HepG2 (cell line): Measurements from ENCODE around the gene TMEM200C. TPM values are rescaled to one million over a fixed set of nuclear protein-coding genes. Genes with fewer than 3 reads are reported as not detected.

Experiments
- ATAC-seq: fragments of 200-7000 bp; cut with Tn5 transposase; 3 replicates; pipeline ENCODE4 v1.9.1; 2020; ENCODE audit warnings: mild to moderate bottlenecking, moderate library complexity
- BruUV-seq: library from RNA; stranded (reverse); fragments of 400-500 nt; replicated peaks from 2 replicates; lab custom pipeline; 2021; lab: Mats Ljungman, UMichigan
- CTCF ChIA-PET: fragments of 300-600 bp; formaldehyde crosslinking; extraction: SDS; loops from one replicate; lab custom pipeline; 2021; ENCODE audit warnings: low total read pairs, inconsistent platforms, low intra/inter-chr PET ratio; lab: Yijun Ruan, JAX
- POLR2A ChIA-PET: fragments of 350-600 bp; sonication (Branson Sonifier 250); formaldehyde crosslinking; loops from one replicate; lab custom pipeline; 2020; ENCODE audit warnings: antibody characterized with exemption, inconsistent platforms; lab: Yijun Ruan, JAX
- DNase-seq: peaks from one replicate; pipeline ENCODE4 v3.0.0-alpha.2; 2015; ENCODE audit warnings: low spot score
- FAIRE-seq: peaks from 3 replicates; lab custom pipeline; 2011; peaks lifted over from hg19 to GRCh38; lab: Jason Lieb, UNC
- H2AFZ ChIP-seq: one replicate; pipeline ENCODE4 v1.6.1; 2011; ENCODE audit warnings: low read length, inconsistent platforms
- H3K27ac ChIP-seq: fragments of 300-600 bp; 3 replicates; pipeline ENCODE4 v1.8.0; 2011; ENCODE audit warnings: mixed run types, mild to moderate bottlenecking, mixed read lengths, low read length, inconsistent platforms; ENCODE audit not compliant: insufficient read depth; ENCODE audit errors: extremely low read length
- H3K27me3 ChIP-seq, 2 experiments: fragments of 200-600 bp in 1 of 2; 2 replicates in 1 of 2; 3 replicates in 1 of 2; pipeline versions ENCODE4 v1.6.0 to v1.8.0; 2011; ENCODE audit warnings: low read length in 2 of 2, mild to moderate bottlenecking in 2 of 2, moderate library complexity in 2 of 2, inconsistent platforms in 1 of 2; ENCODE audit not compliant: insufficient read depth in 2 of 2, control insufficient read depth in 1 of 2
- H3K36me3 ChIP-seq, 2 experiments: fragments of 200-600 bp in 1 of 2; replicated peaks in 1 of 2; 2 replicates in 1 of 2; 3 replicates in 1 of 2; pipeline versions ENCODE4 v1.5.1 to v1.8.0; 2011; ENCODE audit warnings: low read length in 2 of 2, inconsistent platforms in 1 of 2; ENCODE audit not compliant: insufficient read depth in 2 of 2, control insufficient read depth in 1 of 2
- H3K4me1 ChIP-seq: 2 replicates; pipeline ENCODE4 v1.5.1; 2012; ENCODE audit warnings: low read length, inconsistent platforms; ENCODE audit not compliant: insufficient read depth
- H3K4me2 ChIP-seq: 2 replicates; pipeline ENCODE4 v1.6.0; 2011; ENCODE audit warnings: low read depth, low read length, inconsistent platforms
- H3K4me3 ChIP-seq, 3 experiments: fragments of 200-600 bp in 1 of 3; sonication (generic), shearing (Covaris generic) in 1 of 3; replicated peaks in 1 of 3; 2 replicates each; pipeline ENCODE4 v1.5.1; 2011 to 2016; ENCODE audit warnings: low read length in 3 of 3, inconsistent platforms in 2 of 3, low read depth in 2 of 3, mild to moderate bottlenecking in 2 of 3, control low read depth in 1 of 3, mixed read lengths in 1 of 3; ENCODE audit not compliant: insufficient read depth in 1 of 3
- H3K79me2 ChIP-seq: one replicate; pipeline ENCODE4 v1.6.1; 2011; ENCODE audit warnings: low read length, inconsistent platforms; ENCODE audit not compliant: insufficient read depth
- H3K9ac ChIP-seq: 2 replicates; pipeline ENCODE4 v1.6.0; 2011; ENCODE audit warnings: mild to moderate bottlenecking, low read depth, low read length, inconsistent platforms; ENCODE audit not compliant: insufficient read depth
- H3K9me3 ChIP-seq: 2 replicates; pipeline ENCODE4 v1.5.1; 2012; ENCODE audit warnings: mild to moderate bottlenecking, low read length
- H4K20me1 ChIP-seq: 2 replicates; pipeline ENCODE4 v1.6.0; 2011; ENCODE audit warnings: inconsistent platforms, mild to moderate bottlenecking, low read length, moderate library complexity; ENCODE audit not compliant: insufficient read depth
- CTCF ChIP-seq: sonication (generic); formaldehyde crosslinking; IDR thresholded peaks from 2 replicates; pipeline ENCODE4 v1.5.0; 2020; ENCODE audit warnings: mild to moderate bottlenecking, missing genetic modification reagents, moderate library complexity
- FOXM1 ChIP-seq: sonication (generic); formaldehyde crosslinking; IDR thresholded peaks from 2 replicates; pipeline ENCODE4 v1.5.0; 2020; ENCODE audit warnings: missing genetic modification reagents
- HDAC1 ChIP-seq: sonication (generic); formaldehyde crosslinking; IDR thresholded peaks from 2 replicates; pipeline ENCODE4 v1.5.1; 2020; ENCODE audit warnings: mild to moderate bottlenecking, missing genetic modification reagents
- MXD4 ChIP-seq: IDR thresholded peaks from 2 replicates; pipeline ENCODE4 v1.6.1; 2016; ENCODE audit warnings: mild to moderate bottlenecking, missing biosample characterization, missing genetic modification reagents
- PAX8 ChIP-seq: sonication (generic); formaldehyde crosslinking; IDR thresholded peaks from 2 replicates; pipeline ENCODE4 v1.8.0; 2022; ENCODE audit warnings: mild to moderate bottlenecking, missing genetic modification reagents, borderline replicate concordance
- RAD21 ChIP-seq: fragments of 450-650 bp; formaldehyde crosslinking; IDR thresholded peaks from 2 replicates; pipeline ENCODE4 v1.5.0; 2020; ENCODE audit warnings: mild to moderate bottlenecking
- SMC3 ChIP-seq: IDR thresholded peaks from 2 replicates; pipeline ENCODE4 v1.6.1; 2011; ENCODE audit warnings: low read length, improper control_type of control experiment
- SP5 ChIP-seq: IDR thresholded peaks from 2 replicates; pipeline ENCODE4 v1.6.1; 2016; ENCODE audit warnings: low read depth, borderline replicate concordance
- SRF ChIP-seq: IDR thresholded peaks from 2 replicates; pipeline ENCODE4 v1.6.1; 2011; ENCODE audit warnings: mild to moderate bottlenecking, low read depth, low read length, moderate library complexity
- STAG1 ChIP-seq: sonication (generic); formaldehyde crosslinking; IDR thresholded peaks from 2 replicates; pipeline ENCODE4 v1.4.0; 2020; ENCODE audit warnings: missing genetic modification reagents
- ZBTB34 ChIP-seq: sonication (generic); formaldehyde crosslinking; IDR thresholded peaks from 2 replicates; pipeline ENCODE4 v1.8.0; 2022; ENCODE audit warnings: mild to moderate bottlenecking, missing genetic modification reagents
- ZNF550 ChIP-seq: sonication (generic); formaldehyde crosslinking; IDR thresholded peaks from 2 replicates; pipeline ENCODE4 v1.4.0; 2020; ENCODE audit warnings: mild to moderate bottlenecking, missing genetic modification reagents, borderline replicate concordance
- WGBS: methylation state at CpG from one replicate; pipeline ENCODE4 v1.1.6; 2017; ENCODE audit warnings: low lambda C conversion rate; 5-methylcytosine and 5-hydroxymethylcytosine counted together
- in situ Hi-C: cut with HindIII; loops from 2 replicates; pipeline ENCODE4 v1.10.0; 2017; ENCODE audit warnings: low pct_unique_long_range_greater_than_20kb; ENCODE audit not compliant: extremely low pct_ligation_motif_present
- intact Hi-C: fragments of 100-400 bp; cut with micrococcal nuclease; formaldehyde crosslinking; loops from one replicate; pipeline ENCODE4 v1.10.0; 2022; ENCODE audit not compliant: unreplicated experiment
- polyA plus RNA-seq, 8 experiments: library from polyadenylated mRNA; depleted of rRNA in 3 of 8; stranded (reverse) in 7 of 8; unstranded in 1 of 8; fragments of >200 nt; fragmentation: Illumina TruSeq in 4 of 8; extraction: Trizol in 4 of 8; gene quantifications; 2 replicates each; pipeline versions ENCODE4 v1.2.1 to v1.2.3, GENCODE V29; 2011 to 2016; ENCODE audit warnings: low read depth in 4 of 8, missing spikeins in 1 of 8, mixed read lengths in 1 of 8; ENCODE audit not compliant: insufficient read depth in 1 of 8
- total RNA-seq, 5 experiments: library from RNA; depleted of rRNA; stranded (reverse); fragments of >200 nt; fragmentation: Illumina TruSeq; extraction: Trizol; gene quantifications; 2 replicates each; pipeline ENCODE4 v1.2.3, GENCODE V29; 2016; ENCODE audit warnings: low read depth in 1 of 5

Gene TMEM200C
- total and polyA plus RNA-seq, 2 of the 13 experiments (the other 11 are each of a cell fraction or from before 2014, with no cell fraction given) = 0.04 TPM; not detected in 1

- no peak for TF ChIP-seq PAX8 (CRISPR knock-in tag)
Measured at GRCh38 chr18:5885361-5885760, 10.0 kb downstream of the TMEM200C start (continued).

DNA sequence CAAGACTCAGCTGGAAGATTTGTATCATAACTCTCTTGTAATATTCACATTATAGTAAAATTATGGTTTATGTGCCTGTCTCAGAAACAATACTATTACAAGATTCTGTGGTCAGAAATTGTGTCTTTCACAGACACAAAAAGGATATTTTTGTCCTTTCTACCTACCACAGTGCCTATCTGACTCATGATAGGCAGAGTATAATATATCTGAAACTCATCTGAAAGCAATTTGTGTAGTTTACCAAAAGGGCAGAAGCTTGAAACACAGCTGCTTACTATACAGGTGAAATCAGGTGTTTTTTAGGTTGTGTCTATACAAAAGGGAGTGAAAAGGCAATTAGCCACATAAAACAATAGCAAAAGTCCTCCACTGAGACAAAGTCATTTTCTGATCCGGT, 10.9 kb downstream of the TMEM200C start:
- ChIA-PET CTCF (no interaction called here), POLR2A (no interaction called here)
- BruUV-seq = no TSS peak
- FAIRE-seq = no peak
- ATAC-seq = no peak
- Histone ChIP-seq H2AFZ (no peak overlapping the region), H3K4me1 (no peaks in the 10 kb centered on the region), H3K4me3 (no peak overlapping the region), H3K27me3 (peaks cover 0 to 12% of the 10 kb centered on the region in 2 experiments; a peak in 1 of 5 replicates), H3K9me3 (no peaks in the 10 kb centered on the region), H3K36me3 (no peaks in the 10 kb centered on the region), H4K20me1 (no peaks in the 10 kb centered on the region), H3K4me2 (no peak overlapping the region), H3K27ac (no peak overlapping the region), H3K9ac (no peak overlapping the region), H3K79me2 (no peaks in the 10 kb centered on the region)
- intact Hi-C loops (loop anchor here (10.0 kb wide), 1 partner anchor 240 kb away; no protein-coding TSS in a partner anchor), in situ Hi-C loops (loop anchor here (25.0 kb wide), 1 partner anchor 1003 kb away; no protein-coding TSS in a partner anchor)
- no peak for DNase-seq
- no peak for TF ChIP-seq ZBTB34 (CRISPR knock-in tag)
- TF ChIP-seq HDAC1 (CRISPR knock-in tag) = no peak
- WGBS = 4% methylated on average over 1 of the region's 1 CpG

DNA sequence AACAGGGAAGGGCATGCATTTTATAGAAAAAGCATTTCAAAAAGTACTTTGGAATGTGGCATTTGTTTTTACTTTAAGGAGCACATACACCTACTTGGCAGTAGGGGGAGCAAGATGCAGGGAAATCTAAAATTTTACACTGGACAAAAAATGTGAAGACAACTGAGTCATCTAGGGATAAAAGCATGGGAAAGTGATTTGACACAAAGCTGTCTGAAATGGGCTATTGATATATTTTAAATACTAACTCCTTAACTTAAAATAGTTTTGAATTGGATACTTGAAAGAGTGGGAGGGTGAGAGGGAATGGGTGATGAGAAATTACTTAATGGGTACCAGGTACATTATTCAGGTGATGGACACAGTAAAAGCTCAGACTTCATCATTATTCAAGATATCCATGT, 15.8 kb downstream of the TMEM200C start:
- Histone ChIP-seq H3K27ac (no peak overlapping the region), H3K27me3 (peaks cover 0 to 6% of the 10 kb centered on the region in 2 experiments; a peak in 2 of 5 replicates), H3K4me3 (no peak overlapping the region), H3K4me2 (no peak overlapping the region), H3K79me2 (no peaks in the 10 kb centered on the region), H3K9ac (no peak overlapping the region), H3K4me1 (no peaks in the 10 kb centered on the region), H3K9me3 (no peaks in the 10 kb centered on the region), H2AFZ (no peak overlapping the region), H3K36me3 (no peaks in the 10 kb centered on the region), H4K20me1 (0 out of 2 replicates have a peak, but pooled peaks cover 3% of the 10 kb centered on the region)
- intact Hi-C loops (loop anchor here (1.0 kb wide), 3 partner anchors 340 to 642 kb away; no protein-coding TSS in a partner anchor), in situ Hi-C loops (loop anchor here (10.0 to 25.0 kb wide), 3 partner anchors 605 to 1008 kb away; no protein-coding TSS in a partner anchor)
- TF ChIP-seq RAD21 (CRISPR knock-in tag) (peak; percentile 39; the same call in 1 of the 2 replicates), SP5 (no peak), ZNF550 (CRISPR knock-in tag) (no peak), CTCF (CRISPR knock-in tag) (peak; percentile 69), FOXM1 (CRISPR knock-in tag) (no peak), MXD4 (CRISPR knock-in tag) (no peak), SRF (no peak), STAG1 (CRISPR knock-in tag) (peak; percentile 85), SMC3 (peak; percentile 70)
- no peak for ATAC-seq
- CTCF ChIA-PET = interaction anchor here (0.8 to 2.3 kb wide), 5 partner anchors 11 to 642 kb away, joined by 3 to 18 read pairs (median 9); no protein-coding TSS in a partner anchor
- no TSS peak for BruUV-seq
- peak; percentile 24 for DNase-seq
- FAIRE-seq = peak; percentile 53
- POLR2A ChIA-PET = no interaction called here
